GM18507 (cell line): ENCODE data around the gene IL4.

Source experiments
- DNase-seq: peaks from one replicate; pipeline ENCODE4 v3.0.0; 2011; ENCODE audit warnings: low read depth; ENCODE audit not compliant: insufficient read length; ENCODE audit errors: extremely low spot score
- FAIRE-seq: peaks from 2 replicates; lab custom pipeline; 2011; peaks lifted over from hg19 to GRCh38; lab: Jason Lieb, UNC

Gene IL4

DNA sequence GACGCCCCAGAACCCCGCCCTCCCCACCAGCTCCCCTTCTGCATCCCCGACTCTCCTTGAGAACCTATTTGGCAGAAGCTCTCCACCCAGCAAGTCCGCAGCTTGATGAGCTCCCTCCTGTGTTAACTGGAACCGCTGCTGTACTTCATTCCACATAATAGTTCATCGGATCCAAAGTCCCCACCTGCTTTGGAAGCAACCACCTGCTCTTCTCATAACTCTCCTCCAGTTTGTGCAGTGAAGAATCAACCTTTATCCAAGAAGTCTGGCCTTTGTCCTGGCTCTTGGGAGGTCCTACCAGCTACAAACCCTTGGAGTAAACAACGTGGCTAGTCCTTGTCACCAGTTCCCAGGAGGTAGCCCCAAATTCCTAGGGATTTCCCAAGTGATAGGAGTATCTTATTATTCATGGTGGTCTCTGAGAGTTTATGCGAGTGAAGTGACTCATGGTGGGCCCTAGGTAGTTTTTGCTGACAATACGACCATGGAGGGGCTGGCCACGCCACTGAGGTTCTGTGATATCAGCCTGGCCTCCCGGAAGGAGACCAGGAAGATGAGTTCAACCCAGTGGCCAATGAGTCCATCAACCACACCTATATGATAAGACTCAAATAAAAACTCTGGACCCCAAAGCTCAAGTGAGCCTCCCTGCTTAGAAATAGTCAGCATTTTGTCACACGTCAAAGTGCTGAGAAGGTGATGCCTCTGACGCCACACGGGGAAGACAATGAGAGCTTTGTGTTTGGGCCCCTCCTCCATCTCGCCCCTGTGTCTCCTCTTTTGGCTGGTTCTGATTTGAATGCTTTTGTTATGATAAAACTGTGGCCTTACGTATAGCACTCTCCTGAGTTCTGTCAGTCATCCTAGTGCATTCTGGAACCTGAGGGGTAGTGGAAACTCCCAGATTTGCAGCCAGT lies 3.6 kb upstream of the IL4 start:
- DNase-seq = no peak
- FAIRE-seq = no peak

DNA sequence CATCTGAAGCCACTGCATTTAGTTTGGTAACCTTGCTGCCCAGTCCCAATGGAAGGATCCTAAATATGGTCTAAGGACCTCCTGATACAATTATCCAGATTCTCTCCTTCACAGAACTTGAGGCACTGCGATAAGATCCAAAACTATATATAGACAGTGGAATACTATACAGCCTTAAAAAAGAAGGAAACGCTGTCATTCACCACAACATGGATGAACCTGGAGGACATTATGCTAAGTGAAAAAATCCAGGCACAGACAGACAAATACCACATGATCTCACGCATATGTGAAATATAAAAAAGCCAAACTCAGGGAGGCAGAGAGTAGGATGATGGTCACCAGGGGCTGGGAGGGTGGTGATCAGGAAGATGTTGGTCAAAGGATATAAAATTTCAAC lies 2.8 kb upstream of the IL4 start:
- DNase-seq (no peak), FAIRE-seq (no peak)

DNA sequence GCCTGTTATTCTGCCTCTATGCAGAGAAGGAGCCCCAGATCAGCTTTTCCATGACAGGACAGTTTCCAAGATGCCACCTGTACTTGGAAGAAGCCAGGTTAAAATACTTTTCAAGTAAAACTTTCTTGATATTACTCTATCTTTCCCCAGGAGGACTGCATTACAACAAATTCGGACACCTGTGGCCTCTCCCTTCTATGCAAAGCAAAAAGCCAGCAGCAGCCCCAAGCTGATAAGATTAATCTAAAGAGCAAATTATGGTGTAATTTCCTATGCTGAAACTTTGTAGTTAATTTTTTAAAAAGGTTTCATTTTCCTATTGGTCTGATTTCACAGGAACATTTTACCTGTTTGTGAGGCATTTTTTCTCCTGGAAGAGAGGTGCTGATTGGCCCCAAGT lies 301 bp upstream of the IL4 start:
- DNase-seq = no peak
- FAIRE-seq = no peak

DNA sequence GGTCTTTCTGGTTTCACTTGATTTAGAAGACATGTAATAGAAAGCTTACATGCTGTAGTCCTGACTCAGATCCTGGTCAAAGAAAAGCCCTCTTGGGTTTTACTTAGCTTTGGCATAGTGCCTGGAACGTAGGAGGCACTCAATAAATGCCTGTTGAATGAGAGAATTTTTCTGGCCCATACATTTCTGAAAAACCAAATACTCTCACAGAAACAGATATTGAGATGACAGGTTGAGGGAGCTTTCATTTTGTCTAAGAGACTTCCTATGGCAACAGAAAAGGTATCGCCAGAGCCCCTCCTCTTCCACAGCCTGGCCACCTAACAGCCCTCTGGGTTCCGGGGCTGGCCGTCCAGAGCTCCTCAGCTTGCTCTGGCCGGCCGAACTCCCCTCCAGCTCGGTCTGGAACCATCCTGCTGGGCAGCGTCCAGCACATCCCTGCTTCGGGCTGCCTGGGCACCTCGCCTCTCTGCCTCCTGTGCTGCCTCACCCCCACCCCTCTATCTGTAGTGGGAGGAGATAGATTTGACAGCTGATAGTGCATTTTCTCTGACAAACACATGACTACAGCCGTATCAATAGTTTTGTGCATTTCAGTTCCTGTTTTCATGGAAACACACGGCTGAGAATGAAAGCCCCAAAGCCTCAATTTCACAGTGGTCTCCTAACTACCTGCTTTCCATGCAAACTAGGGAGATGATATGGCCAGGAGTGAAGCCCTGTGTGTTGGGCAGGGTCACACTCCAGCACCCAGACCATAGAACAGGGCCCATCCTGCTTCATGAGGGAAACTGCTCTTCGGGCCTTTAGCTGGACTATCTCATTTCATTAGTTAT lies 1.1 kb downstream of the IL4 start:
- peak; percentile 86 for FAIRE-seq

DNA sequence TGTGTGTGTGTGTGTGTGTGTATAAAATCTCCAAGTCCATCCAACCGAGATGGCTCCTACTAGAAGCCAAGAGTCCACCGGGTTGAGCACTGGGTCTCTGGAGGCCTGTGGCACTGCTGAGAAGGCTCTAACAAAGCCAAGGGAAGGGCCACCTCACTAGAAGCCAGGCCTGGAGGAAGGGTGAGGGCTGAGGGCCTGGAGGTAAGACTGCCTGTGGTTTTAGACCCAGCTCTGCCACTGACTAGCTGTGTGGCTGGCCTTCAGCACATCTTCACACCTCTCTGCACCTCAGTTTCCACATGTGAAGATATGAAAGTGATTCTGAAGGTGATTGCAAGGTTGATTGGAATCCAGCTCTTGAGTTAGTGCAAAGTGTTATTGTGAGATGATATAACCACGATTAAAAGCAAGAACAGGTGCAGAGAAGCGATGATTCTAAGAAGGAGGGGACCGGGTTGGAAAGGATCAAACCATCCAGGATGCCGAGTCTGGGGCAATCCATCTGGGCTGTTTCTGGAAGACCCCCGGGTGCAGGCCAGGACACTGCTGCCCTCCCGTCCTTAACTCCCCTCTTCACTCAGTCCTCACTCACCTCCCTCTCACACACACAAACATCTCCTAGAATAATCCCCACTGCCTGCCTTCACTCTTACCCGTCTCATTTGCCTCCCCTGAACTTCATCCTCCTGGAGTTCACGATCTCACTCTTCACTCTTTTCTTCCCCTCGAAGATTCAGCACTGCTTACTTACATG lies 2.3 kb downstream of the IL4 start:
- FAIRE-seq = no peak
- DNase-seq = no peak

More for the DNA sequence above, 1.1 kb downstream of the IL4 start:
- DNase-seq = no peak

DNA sequence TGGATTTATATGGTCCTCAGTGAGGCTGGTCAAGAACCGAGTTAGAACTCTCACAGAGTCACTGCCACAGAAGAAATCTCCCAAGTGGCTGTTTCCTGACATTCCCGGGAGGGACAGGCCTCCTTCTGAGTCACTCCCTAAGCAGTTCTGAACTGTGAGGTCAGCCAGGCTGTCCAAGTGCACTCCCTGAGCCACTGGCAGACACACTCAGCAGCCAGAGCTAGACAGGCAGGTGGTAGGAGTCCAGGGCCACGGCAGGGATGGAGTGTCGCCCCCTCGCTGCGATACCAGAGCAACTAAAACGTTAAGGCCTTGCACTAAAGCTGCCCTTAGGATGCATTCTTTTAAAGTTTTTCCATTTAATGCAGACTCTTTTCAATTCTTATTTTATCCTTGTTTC lies 3.4 kb downstream of the IL4 start:
- no peak for FAIRE-seq
- DNase-seq = no peak

DNA sequence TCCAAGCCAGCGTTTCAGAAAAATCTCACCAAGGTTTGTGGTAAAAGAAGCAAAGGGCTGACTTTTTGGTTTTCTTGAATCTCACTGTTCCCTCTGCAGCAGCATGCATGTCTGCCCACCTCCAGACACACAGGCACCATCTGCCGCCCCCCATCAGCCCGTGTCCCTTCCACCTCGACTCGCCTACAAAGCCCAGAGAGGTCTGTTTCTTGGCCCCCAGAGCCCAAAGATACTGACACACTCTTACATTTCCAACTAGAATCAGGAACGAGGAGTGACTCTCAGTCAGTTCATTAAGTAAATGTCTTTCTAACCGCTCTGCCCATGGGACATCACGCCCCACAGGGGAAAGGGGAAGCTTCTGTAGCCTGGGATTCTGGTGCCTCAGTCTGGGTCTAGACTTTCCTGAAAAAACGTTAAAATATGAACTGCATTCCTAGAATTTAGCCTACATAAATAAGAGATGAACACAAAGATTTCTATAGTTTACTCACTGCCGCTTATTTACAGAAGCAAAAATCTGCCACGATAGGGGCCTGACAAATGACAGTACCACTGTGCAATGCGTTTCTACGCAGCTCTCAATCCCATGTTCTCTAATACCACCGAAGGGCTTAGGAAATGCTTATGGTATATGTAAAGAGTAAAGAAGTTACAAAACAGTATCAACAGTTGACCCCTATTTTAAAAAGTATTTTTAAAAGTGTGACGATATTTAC lies 4.1 kb downstream of the IL4 start:
- FAIRE-seq (no peak), DNase-seq (no peak)

DNA sequence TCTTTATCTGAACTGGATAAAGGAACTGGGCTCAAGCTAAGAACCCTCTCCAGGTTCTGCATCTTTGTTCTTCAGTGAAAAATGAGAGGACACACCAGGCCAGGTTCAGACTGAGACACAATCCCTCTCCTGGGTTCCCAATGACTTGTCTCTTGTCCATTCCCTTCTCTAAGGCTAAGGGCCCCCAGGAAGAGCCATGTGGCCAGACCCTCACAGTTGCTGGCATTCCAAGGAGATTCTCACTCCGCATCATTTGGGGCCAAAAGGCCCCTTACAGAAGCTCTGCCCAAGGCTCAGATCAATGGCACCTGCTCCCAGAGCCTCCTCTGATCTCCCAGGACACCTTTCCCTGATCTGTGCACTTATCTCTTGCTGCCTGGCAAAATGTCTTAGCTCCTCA lies 4.9 kb downstream of the IL4 start:
- no peak for FAIRE-seq
- DNase-seq = no peak

DNA sequence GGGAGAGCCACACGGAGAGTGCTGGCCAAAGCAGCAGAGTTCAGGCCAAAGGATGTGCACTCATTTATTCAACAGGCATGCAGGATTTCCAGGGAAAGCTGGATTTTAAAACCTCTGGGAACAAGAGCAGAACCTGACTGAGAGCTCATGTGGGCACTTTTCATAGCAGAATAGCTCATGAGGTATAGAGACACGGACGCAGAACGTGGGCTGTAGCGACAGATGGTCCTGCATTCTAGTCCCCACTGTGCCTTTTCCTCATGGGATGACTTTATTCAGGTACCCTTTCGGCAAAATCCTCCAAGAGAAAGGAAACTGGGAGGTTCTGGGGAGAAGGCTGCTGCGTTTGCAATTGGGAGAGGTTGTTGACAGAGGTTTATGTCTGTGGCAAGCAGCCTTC lies 5.4 kb downstream of the IL4 start:
- DNase-seq (no peak), FAIRE-seq (no peak)

DNA sequence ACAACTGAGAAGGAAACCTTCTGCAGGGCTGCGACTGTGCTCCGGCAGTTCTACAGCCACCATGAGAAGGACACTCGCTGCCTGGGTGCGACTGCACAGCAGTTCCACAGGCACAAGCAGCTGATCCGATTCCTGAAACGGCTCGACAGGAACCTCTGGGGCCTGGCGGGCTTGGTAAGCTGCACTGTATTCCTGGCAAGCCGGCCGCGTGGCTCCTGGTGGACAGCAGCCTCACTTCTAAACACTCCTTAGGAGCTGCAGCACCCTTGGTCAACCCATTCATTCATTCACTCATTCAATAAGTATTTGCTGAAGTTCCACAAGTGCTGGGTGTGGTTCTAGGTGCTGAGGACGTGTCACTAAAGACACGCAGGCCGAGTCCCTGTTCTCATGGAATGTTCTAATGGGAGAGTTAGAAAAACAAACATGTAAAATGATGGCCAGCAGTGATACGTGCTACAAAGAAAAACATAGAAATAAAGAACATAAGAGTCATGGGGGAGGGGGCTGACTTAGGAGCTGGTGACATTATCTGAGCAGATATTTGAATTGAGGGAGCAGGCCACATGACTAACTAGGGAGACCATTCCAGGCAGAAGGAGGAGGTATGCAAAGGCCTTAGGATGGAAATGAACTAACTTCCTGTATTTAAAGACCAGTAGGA lies 6.1 kb downstream of the IL4 start:
- no peak for DNase-seq
- FAIRE-seq = no peak

DNA sequence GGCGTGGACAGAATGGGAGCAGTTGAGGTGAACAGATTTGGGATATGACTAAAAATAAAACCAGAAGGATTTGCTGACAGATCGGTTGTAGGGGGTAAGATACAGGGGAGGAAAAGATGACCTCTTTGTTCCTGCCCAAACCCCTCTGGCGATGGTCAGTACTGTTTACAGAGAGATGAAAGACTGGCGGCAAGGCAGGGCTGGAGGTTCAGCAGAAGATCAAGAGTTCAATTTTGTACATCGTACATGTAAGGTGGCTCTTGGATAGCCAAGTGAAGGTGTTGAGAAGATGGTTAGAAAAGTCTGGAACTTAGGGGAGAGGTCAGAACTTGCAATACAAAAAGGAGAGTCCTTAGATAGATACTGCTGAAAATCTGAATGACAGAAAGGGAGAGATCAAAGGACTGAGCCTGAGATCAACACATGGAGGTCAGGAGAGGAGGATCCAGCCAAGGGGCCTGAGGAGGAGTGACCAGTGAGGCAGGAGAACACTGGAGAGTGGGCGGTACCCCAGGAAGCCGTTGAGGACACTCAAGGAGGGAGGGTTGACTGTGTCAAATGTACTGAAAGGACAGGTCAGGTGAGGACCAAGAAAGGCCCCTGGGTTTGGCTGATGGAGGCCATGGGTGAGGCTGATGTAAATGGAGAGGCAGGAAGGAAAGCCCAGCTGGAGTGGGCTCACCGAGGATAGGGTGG lies 7.1 kb downstream of the IL4 start:
- DNase-seq (no peak), FAIRE-seq (no peak)

DNA sequence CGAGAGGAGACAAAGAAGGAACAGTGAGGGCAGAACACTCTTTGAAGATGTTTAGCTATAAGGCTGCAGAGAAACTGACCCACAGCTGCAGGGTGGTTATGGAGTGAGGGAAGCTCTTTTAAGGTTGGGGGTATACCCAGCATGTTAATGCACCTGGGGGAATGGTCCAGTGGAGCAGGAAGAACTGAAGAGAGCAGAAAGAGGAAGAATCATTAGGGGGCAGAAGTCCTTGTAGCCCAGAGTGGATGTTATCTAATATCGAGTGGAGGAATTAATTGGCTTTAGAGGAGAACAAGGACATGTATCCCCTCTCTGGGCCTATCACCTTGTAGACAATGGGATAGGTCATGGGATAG lies 7.7 kb downstream of the IL4 start:
- FAIRE-seq (no peak), DNase-seq (no peak)

DNA sequence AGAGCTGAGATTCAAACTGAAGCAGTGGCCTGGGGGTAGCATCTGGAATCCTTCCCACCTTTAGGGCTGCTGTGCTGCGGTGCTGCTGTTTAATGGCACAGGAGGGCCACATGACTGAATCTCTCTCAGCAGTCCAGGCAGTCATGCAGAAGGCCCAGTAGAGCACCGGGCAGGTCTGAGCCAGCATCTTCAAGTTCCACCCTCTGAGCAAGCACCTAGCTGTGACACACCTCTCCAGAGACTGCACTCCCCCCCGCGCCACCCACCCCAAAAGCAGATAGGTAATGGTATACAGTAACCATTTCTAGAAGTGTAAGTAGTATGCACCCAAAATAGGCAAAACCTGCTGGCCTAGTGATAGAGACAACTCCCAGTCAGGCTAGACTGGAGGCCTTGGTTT lies 8.2 kb downstream of the IL4 start:
- DNase-seq (no peak), FAIRE-seq (no peak)

DNA sequence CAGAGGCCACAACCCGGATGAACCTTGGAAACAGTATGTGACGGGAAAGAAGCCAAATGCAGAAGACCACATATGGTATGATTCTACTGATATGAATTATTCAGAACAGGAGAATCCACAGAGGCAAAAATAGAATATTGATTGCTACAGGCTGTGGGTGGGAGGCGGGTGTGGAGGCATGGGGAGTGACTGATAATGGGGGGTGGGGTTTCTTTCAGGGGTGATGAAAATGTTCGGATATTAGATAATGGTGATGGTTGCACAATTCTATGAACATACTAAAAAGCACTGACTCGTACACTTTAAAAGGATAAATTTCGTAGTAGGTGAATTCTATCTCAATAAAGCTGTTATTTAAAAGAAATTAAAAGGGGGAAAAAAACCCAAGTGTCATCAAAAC lies 10.7 kb downstream of the IL4 start:
- DNase-seq (no peak), FAIRE-seq (no peak)

DNA sequence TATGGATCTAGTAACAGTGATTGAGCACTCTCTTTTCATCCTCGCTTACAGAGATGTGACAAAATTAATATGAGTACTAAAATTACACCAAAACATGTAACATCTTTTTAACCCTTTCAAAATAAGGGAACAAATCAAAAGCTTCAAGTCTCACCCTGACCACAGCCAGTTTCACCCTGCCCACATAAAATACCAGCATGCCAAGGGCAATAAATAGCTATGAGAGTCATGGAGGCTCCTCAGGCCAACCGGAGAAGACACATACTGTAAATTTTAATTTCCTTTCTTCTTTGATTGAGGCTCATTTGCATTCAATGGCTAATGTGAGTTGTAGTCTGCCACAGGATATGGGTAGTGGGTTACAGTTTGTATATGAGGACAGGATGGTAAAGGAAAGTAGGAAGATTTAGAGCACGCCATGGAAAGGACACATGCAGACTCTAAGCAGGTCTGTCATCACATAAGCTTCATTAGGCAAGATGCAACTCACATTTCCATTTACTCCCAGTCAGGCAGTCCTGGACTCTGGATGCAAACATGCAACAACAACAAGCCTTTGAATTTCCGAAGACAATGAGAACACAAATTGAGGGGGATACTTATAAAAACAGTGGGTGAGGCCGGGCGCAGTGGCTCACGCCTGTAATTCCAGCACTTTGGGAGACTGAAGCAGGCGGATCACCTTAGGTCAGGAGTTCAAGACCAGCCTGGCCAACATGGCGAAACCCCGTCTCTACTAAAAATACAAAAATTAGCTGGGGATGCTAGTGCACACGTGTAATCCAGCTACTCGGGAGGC lies 11.3 kb downstream of the IL4 start:
- FAIRE-seq (peak; percentile 73), DNase-seq (no peak)

DNA sequence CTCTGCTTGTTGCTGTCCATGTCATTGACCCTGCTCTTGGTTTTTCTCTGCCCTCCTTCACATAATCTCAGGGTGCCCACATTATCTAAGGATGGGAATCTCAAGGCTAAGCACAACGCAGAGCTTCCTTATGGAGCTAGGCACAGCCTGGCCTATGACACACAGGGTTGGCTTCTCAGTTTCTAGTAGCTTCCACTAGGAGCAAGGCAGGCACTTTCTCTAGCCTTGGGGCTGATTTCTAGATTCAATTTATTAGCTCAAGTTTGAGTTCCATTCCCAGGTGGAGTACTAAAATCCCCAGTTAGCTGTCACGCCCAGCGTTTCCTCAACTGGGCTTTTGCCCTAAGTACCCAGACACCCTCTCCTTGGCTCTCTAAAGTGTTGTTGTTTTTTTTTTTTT lies 12.4 kb downstream of the IL4 start:
- FAIRE-seq (no peak), DNase-seq (no peak)

DNA sequence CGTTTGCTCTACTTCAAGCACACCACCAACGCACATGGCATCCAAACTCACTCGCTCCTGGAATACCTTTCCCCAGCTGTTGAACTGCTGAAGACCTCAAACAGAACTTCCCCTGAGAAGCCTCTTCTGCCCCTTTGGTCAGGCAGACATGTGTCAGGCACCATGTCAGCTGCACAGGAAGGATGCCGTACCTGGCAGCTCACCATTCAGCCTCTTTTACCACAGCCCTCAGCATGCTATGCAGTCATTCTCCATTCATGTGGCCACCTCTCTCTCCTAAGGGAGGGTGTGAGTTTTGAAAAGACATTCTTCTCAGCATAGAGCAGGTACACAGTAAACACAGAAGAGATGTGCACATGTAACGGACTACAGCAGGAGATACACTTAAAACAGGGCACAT lies 14.2 kb downstream of the IL4 start:
- no peak for DNase-seq
- FAIRE-seq = no peak
